ENCODE results near the gene RC3H2.

- no peak for TF ChIP-seq TEAD4 (IDR thresholded peaks at IDR 0.05)
- TF ChIP-seq MAX (IDR thresholded peaks at IDR 0.05): no peak
- no peak for TF ChIP-seq NFIC (IDR thresholded peaks at IDR 0.05)
- TF ChIP-seq RAD21 (IDR thresholded peaks at IDR 0.05; ENCODE audit: low read depth): no peak
- no peak for TF ChIP-seq CREB1 (IDR thresholded peaks at IDR 0.05; ENCODE audit: low read depth)
- no peak for TF ChIP-seq FOXM1 (IDR thresholded peaks at IDR 0.05; ENCODE audit: borderline replicate concordance, low read depth)
- TF ChIP-seq EP300 (IDR thresholded peaks at IDR 0.05; ENCODE audit: borderline replicate concordance): no peak
Observed at GRCh38 chr9:122949696-122950095, 44.5 kb upstream of the RC3H2 start.
